ENCODE data around the gene F2RL1. TPM values are rescaled to one million over a fixed set of nuclear protein-coding genes. Genes with fewer than 3 reads are reported as not detected.
"Not testable (repeated sequence)": the region's sequence is repeated elsewhere in the genome, so short reads cannot be mapped to it uniquely, and the experiment has no call there.

F2RL1 gene
- total RNA-seq, 1 donor from 2014 or later: 164 TPM

DNA sequence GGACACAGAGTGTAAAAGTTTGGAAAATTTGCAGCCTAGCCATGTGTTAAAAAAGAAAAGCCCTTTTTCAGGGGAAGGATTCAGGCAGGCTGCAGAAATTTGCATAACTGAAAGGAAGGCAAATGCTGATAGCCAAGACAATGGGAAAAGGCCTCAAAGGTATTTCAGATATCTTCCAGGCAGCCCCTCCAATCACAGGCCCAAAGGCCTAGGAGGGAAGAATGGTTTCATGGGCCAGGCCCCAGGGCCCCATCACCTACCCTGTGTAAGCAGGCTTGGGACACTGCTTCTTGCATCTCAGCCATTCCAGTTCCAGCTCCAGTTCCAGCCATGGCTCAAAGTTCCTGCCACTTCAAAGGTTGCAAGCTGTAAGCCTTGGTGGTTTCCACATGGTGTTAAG lies 35.8 kb downstream of the F2RL1 start:
- H3K27me3 ChIP-seq (ENCODE audit: insufficient read depth, low read length): no peaks in the 10 kb centered on the region
- Mint-ChIP-seq H3K4me1 (ENCODE audit: low read depth, unreplicated experiment) (no peaks in the 10 kb centered on the region), H3K27me3 (ENCODE audit: low read depth, unreplicated experiment) (no peaks in the 10 kb centered on the region), H3K9me3 (ENCODE audit: unreplicated experiment) (peaks cover 1% of the 10 kb centered on the region), H3K4me3 (ENCODE audit: unreplicated experiment) (no peak overlapping the region), H3K36me3 (ENCODE audit: low read depth, unreplicated experiment) (peaks cover 2% of the 10 kb centered on the region), H3K27ac (ENCODE audit: unreplicated experiment) (no peak overlapping the region)
- TF ChIP-seq, protein P1, sequence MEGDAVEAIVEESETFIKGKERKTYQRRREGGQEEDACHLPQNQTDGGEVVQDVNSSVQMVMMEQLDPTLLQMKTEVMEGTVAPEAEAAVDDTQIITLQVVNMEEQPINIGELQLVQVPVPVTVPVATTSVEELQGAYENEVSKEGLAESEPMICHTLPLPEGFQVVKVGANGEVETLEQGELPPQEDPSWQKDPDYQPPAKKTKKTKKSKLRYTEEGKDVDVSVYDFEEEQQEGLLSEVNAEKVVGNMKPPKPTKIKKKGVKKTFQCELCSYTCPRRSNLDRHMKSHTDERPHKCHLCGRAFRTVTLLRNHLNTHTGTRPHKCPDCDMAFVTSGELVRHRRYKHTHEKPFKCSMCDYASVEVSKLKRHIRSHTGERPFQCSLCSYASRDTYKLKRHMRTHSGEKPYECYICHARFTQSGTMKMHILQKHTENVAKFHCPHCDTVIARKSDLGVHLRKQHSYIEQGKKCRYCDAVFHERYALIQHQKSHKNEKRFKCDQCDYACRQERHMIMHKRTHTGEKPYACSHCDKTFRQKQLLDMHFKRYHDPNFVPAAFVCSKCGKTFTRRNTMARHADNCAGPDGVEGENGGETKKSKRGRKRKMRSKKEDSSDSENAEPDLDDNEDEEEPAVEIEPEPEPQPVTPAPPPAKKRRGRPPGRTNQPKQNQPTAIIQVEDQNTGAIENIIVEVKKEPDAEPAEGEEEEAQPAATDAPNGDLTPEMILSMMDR (IDR thresholded peaks at IDR 0.05; ENCODE audit: insufficient read depth, low read depth, low read length): no peak
- TF ChIP-seq EZH2 (IDR thresholded peaks at IDR 0.05; ENCODE audit: insufficient read depth, low read length): no peak
- H3K36me3 ChIP-seq (ENCODE audit: insufficient read depth, low read length): no peaks in the 10 kb centered on the region
- H2AFZ ChIP-seq (ENCODE audit: low read depth, low read length): no peak overlapping the region
- no peaks in the 10 kb centered on the region for H3K9me3 ChIP-seq (ENCODE audit: insufficient read depth, low read depth, low read length)
- H3K27ac ChIP-seq (ENCODE audit: low read depth, low read length): no peak overlapping the region
- H3K4me3 ChIP-seq (ENCODE audit: insufficient read depth, low read depth, low read length): no peak overlapping the region
- DNase-seq (ENCODE audit: low read depth) (no peak), FAIRE-seq (no peak)
- no peaks in the 10 kb centered on the region for H4K20me1 ChIP-seq (ENCODE audit: insufficient read depth, low read length)
- no peak overlapping the region for H3K4me2 ChIP-seq (ENCODE audit: low read length)
- H3K79me2 ChIP-seq (ENCODE audit: insufficient read depth, low read length): no peaks in the 10 kb centered on the region
- H3K9ac ChIP-seq (ENCODE audit: low read length): no peak overlapping the region
- no peaks in the 10 kb centered on the region for H3K4me1 ChIP-seq (ENCODE audit: insufficient read depth, low read length)

DNA sequence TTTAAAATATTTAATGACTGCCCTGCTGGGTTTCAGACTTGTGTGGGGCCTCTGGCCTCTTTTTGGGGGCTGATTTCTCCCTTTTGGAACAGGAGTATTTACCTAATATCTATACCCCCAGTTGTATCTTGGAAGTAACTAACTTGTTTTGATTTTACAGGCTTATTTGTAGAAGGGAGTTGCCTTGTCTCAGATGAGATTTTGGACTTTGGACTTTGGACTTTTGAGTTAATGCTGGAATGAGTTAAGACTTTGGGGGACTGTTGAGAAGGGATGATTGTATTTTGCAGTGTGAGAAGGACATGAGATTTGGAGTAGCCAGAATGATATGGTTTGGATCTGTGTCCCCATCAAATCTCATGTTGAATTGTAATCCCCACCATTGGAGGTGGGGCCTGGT lies 36.7 kb downstream of the F2RL1 start:
- not testable (repeated sequence) for H3K27me3 ChIP-seq (ENCODE audit: insufficient read depth, low read length); H3K27me3 Mint-ChIP-seq (ENCODE audit: low read depth, unreplicated experiment); DNase-seq (ENCODE audit: low read depth); H3K4me1 ChIP-seq (ENCODE audit: insufficient read depth, low read length); H3K36me3 ChIP-seq (ENCODE audit: insufficient read depth, low read length); FAIRE-seq; H3K4me3 Mint-ChIP-seq (ENCODE audit: unreplicated experiment); H4K20me1 ChIP-seq (ENCODE audit: insufficient read depth, low read length); H3K9me3 ChIP-seq (ENCODE audit: insufficient read depth, low read depth, low read length); H2AFZ ChIP-seq (ENCODE audit: low read depth, low read length); H3K9me3 Mint-ChIP-seq (ENCODE audit: unreplicated experiment); H3K36me3 Mint-ChIP-seq (ENCODE audit: low read depth, unreplicated experiment); H3K4me1 Mint-ChIP-seq (ENCODE audit: low read depth, unreplicated experiment); H3K27ac Mint-ChIP-seq (ENCODE audit: unreplicated experiment); H3K27ac ChIP-seq (ENCODE audit: low read depth, low read length); H3K4me3 ChIP-seq (ENCODE audit: insufficient read depth, low read depth, low read length); H3K4me2 ChIP-seq (ENCODE audit: low read length); H3K9ac ChIP-seq (ENCODE audit: low read length); H3K79me2 ChIP-seq (ENCODE audit: insufficient read depth, low read length)

DNA sequence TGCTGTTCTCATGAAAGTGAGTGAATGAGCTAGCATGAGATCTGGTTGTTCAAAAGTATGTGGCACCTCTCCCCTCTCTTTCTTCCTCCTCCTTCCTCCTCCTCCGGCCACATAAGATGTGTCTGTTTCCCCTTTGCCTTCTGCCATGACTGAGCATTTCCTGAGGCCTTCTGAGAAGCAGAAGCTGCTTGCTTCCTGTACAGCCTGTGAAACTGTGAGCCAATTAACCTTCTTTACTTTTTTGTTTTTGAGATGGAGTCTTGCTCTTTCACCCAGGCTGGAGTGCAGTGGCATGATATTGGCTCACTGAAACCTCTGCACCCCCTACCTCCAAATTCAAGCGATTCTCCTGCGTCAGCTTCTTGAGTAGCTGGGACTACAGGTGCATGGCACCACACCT lies 37.1 kb downstream of the F2RL1 start:
- Histone ChIP-seq H4K20me1 (ENCODE audit: insufficient read depth, low read length) (no peaks in the 10 kb centered on the region), H3K36me3 (ENCODE audit: insufficient read depth, low read length) (no peaks in the 10 kb centered on the region), H3K9ac (ENCODE audit: low read length) (no peak overlapping the region), H2AFZ (ENCODE audit: low read depth, low read length) (no peak overlapping the region), H3K9me3 (ENCODE audit: insufficient read depth, low read depth, low read length) (no peaks in the 10 kb centered on the region), H3K27ac (ENCODE audit: low read depth, low read length) (no peak overlapping the region), H3K4me3 (ENCODE audit: insufficient read depth, low read depth, low read length) (no peak overlapping the region), H3K27me3 (ENCODE audit: insufficient read depth, low read length) (no peaks in the 10 kb centered on the region), H3K4me1 (ENCODE audit: insufficient read depth, low read length) (no peaks in the 10 kb centered on the region), H3K4me2 (ENCODE audit: low read length) (no peak overlapping the region), H3K79me2 (ENCODE audit: insufficient read depth, low read length) (no peaks in the 10 kb centered on the region)
- Mint-ChIP-seq H3K4me1 (ENCODE audit: low read depth, unreplicated experiment) (no peaks in the 10 kb centered on the region), H3K9me3 (ENCODE audit: unreplicated experiment) (peaks cover under 1% of the 10 kb centered on the region), H3K36me3 (ENCODE audit: low read depth, unreplicated experiment) (peaks cover 2% of the 10 kb centered on the region), H3K4me3 (ENCODE audit: unreplicated experiment) (no peak overlapping the region), H3K27ac (ENCODE audit: unreplicated experiment) (no peak overlapping the region), H3K27me3 (ENCODE audit: low read depth, unreplicated experiment) (no peaks in the 10 kb centered on the region)
- TF ChIP-seq EZH2 (IDR thresholded peaks at IDR 0.05; ENCODE audit: insufficient read depth, low read length): no peak
- TF ChIP-seq, protein P1 (IDR thresholded peaks at IDR 0.05; ENCODE audit: insufficient read depth, low read depth, low read length): no peak
- no peak for DNase-seq (ENCODE audit: low read depth)
- no peak for FAIRE-seq

DNA sequence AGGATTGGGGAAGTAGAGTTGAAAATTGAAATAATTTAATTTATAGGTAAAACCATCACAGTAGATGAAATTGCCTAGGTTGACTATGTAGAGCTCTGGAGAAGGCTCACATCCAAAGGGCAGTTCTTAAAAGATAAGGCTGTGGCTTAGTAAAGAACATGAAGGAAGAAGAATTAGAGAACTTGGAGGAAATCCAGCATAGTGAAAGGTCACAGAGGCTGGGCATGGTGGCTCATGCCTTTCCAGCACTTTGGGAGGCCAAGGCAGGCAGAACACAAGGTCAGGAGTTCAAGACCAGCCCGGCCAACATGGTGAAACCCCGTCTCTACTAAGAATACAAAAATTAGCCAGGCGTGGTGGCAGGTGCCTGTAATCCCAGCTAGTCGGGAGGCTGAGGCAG lies 38.0 kb downstream of the F2RL1 start:
- H3K4me1 Mint-ChIP-seq (ENCODE audit: low read depth, unreplicated experiment); H3K9me3 Mint-ChIP-seq (ENCODE audit: unreplicated experiment); H3K4me3 ChIP-seq (ENCODE audit: insufficient read depth, low read depth, low read length); H3K4me1 ChIP-seq (ENCODE audit: insufficient read depth, low read length); H3K27ac Mint-ChIP-seq (ENCODE audit: unreplicated experiment); H2AFZ ChIP-seq (ENCODE audit: low read depth, low read length); H3K27me3 Mint-ChIP-seq (ENCODE audit: low read depth, unreplicated experiment); H3K4me2 ChIP-seq (ENCODE audit: low read length); H3K9ac ChIP-seq (ENCODE audit: low read length); DNase-seq (ENCODE audit: low read depth); H4K20me1 ChIP-seq (ENCODE audit: insufficient read depth, low read length); H3K36me3 ChIP-seq (ENCODE audit: insufficient read depth, low read length); H3K79me2 ChIP-seq (ENCODE audit: insufficient read depth, low read length); H3K36me3 Mint-ChIP-seq (ENCODE audit: low read depth, unreplicated experiment); H3K4me3 Mint-ChIP-seq (ENCODE audit: unreplicated experiment); H3K27me3 ChIP-seq (ENCODE audit: insufficient read depth, low read length); FAIRE-seq; H3K9me3 ChIP-seq (ENCODE audit: insufficient read depth, low read depth, low read length); H3K27ac ChIP-seq (ENCODE audit: low read depth, low read length): not testable (repeated sequence)
